WERI-Rb-1 (cell line): ENCODE data around the gene SVIP.
A peak's percentile ranks its signal among the peaks of the same experiment; 100 is the strongest.

Source experiments
- DNase-seq: peaks from one replicate; pipeline ENCODE4 v3.0.0-alpha.2; 2020
- H3K27ac ChIP-seq: fragments of 250-450 bp; sonication (Bioruptor Pico); 2 replicates; pipeline ENCODE4 v1.5.1; 2020; ENCODE audit warnings: mild to moderate bottlenecking, moderate library complexity
- H3K27me3 ChIP-seq: fragments of 250-450 bp; sonication (Bioruptor Pico); 2 replicates; pipeline ENCODE4 v1.5.1; 2021; ENCODE audit warnings: mild to moderate bottlenecking, low read depth, moderate library complexity; ENCODE audit not compliant: insufficient read depth, severe bottlenecking
- H3K36me3 ChIP-seq: fragments of 250-450 bp; sonication (Bioruptor Pico); 2 replicates; pipeline ENCODE4 v1.5.1; 2020; ENCODE audit warnings: mild to moderate bottlenecking, moderate library complexity
- H3K4me3 ChIP-seq: 2 replicates; pipeline ENCODE4 v1.5.1; 2011; ENCODE audit warnings: low read depth, mild to moderate bottlenecking, control low read depth, low read length
- H3K9me3 ChIP-seq: fragments of 250-450 bp; sonication (Bioruptor Pico); 2 replicates; pipeline ENCODE4 v1.5.1; 2021; ENCODE audit warnings: mild to moderate bottlenecking, moderate library complexity; ENCODE audit not compliant: severe bottlenecking
- CTCF ChIP-seq: IDR thresholded peaks from 2 replicates; pipeline ENCODE4 v1.5.1; 2011; ENCODE audit warnings: low read depth, mild to moderate bottlenecking, control low read depth, inconsistent platforms, low read length

The SVIP gene, protein sequence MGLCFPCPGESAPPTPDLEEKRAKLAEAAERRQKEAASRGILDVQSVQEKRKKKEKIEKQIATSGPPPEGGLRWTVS

GRCh38 chr11:22829231-22830081 is at the start of gene SVIP:
SVIP (minus strand) TSS chr11:22829801; CDS start chr11:22829748, 53 bp downstream.
- DNase-seq, result peak; percentile 97
- TF ChIP-seq CTCF, result peak; percentile 82
- peaks cover 9% of the 10 kb centered on the region for H3K36me3 ChIP-seq

DNA sequence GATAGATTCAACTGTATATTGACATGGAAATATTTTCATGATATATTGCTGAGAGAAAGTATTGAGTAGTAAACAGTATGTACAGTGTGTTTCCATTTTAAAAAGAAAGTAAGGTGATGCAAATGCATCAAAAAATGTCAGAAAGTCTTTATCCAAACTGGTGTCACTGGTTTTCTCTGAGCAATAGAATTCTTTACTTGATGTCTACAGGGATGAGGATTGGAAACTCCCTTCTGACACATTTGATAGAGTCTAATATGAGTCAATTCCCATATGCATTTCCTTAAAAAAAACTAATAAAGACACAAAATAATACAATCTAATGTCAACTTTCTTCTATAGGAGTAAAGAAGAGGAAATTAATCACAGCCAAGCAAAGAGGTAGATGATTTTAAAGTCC is 49.0 kb upstream of the SVIP start:
- Histone ChIP-seq H3K27me3 (no peaks in the 10 kb centered on the region), H3K4me3 (no peak overlapping the region), H3K27ac (no peak overlapping the region), H3K9me3 (no peaks in the 10 kb centered on the region), H3K36me3 (no peaks in the 10 kb centered on the region)
- no peak for TF ChIP-seq CTCF
- DNase-seq, result no peak

More at GRCh38 chr11:22829231-22830081, at the start of gene SVIP:
- peak within 1 kb of the TSS; percentile 81 for H3K4me3 ChIP-seq
- H3K27ac ChIP-seq, result peak within 1 kb of the TSS; percentile 76
- no peaks in the 10 kb centered on the region for H3K9me3 ChIP-seq
- H3K27me3 ChIP-seq, result no peaks in the 10 kb centered on the region

DNA sequence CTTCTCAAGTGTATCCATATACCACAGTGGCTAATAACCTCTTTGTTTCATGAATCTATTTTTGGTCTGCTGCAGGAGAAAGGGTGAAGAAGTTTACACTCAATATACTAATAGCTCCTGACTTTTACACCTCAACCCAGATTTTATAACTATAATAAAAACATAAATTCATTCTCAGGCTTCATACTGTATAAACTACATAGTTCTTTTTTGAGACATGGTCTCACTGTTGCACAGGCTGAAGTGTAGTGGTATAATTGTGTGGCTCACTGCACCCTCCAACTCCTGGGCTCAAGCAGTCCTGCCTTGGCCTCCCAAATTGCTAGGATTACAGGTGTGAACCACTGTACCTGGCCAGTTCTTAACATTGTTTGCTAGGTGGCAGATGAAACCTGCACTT is 48.4 kb upstream of the SVIP start:
- Histone ChIP-seq H3K27me3 (no peaks in the 10 kb centered on the region), H3K36me3 (no peaks in the 10 kb centered on the region), H3K4me3 (no peak overlapping the region), H3K9me3 (no peaks in the 10 kb centered on the region), H3K27ac (no peak overlapping the region)
- no peak for DNase-seq
- no peak for TF ChIP-seq CTCF

- no peak overlapping the region for H3K4me3 ChIP-seq
- H3K27me3 ChIP-seq, result no peaks in the 10 kb centered on the region
- peak; percentile 66 for DNase-seq
- no peaks in the 10 kb centered on the region for H3K36me3 ChIP-seq
- H3K9me3 ChIP-seq, result no peaks in the 10 kb centered on the region
- peak; percentile 46 for TF ChIP-seq CTCF
- H3K27ac ChIP-seq, result no peak overlapping the region
These were observed 46.4 kb upstream of the SVIP start for GRCh38 chr11:22875869-22876473.

DNA sequence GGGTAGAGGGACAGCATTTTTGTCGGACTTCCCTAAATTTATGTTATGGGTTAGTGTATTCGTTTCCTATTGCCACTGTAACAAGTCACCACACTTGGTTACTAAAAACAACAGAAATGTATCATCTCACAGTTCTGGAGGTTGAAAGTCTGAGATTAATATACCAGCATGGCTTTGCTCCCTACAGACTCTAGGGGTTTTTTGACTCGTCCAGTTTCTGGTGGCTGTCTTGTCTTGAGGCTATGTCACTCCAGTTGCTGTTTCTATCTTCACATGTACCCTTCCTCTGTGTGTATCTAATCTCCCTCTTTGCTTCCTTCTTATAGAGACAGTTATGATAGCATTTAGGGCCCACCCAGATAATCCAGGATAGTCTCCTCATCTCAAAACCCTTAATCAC is 39.7 kb upstream of the SVIP start:
- H3K27me3 ChIP-seq, result no peaks in the 10 kb centered on the region
- no peak overlapping the region for H3K4me3 ChIP-seq
- no peak overlapping the region for H3K27ac ChIP-seq
- H3K9me3 ChIP-seq, result no peaks in the 10 kb centered on the region
- no peak for TF ChIP-seq CTCF
- no peaks in the 10 kb centered on the region for H3K36me3 ChIP-seq
- DNase-seq, result no peak
